ENCODE measurements around the gene TAP1.

Gene TAP1

DNA sequence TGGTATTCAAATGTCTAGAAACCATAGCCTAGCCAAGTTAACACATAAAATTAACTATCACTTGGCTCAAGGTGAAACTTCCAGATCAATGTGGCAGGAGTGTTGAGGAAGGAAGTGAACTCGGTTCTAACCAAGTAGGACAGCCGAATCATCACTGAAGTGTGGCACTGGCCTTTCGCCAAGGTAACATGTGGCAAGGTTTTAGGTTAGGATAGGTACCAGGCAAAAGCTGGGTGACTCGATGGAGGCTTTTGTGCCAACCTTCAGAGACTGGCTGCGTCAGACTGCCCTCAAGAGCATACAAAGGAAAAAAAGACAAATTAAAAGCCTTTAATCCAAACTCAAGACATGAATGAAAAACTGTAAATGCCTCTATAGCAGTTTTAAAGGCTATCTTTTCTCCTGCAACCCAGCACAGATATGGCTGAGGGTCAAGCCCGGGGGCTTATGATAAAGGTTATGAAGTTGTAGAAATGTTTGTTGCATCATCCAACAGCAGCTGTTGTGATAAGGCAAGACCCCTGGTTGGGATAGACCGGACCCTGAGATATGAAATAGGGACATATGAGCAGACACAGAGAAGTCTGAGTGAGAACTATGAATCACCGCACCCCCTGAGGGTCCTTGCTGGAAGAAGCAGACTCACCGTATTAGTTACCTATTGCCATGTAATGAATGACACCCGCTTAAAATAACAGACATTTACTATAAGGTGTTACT lies 12.4 kb upstream of the TAP1 start:
- Histone ChIP-seq H3K27me3 (peaks cover 77% of the 10 kb centered on the region), H3K9me3 (no peaks in the 10 kb centered on the region), H3K36me3 (no peaks in the 10 kb centered on the region), H3K4me1 (peaks cover 3% of the 10 kb centered on the region), H3K4me3 (ENCODE audit: low read depth, low read length) (no peak overlapping the region)
- DNase-seq, result no peak
- TF ChIP-seq, protein P1, sequence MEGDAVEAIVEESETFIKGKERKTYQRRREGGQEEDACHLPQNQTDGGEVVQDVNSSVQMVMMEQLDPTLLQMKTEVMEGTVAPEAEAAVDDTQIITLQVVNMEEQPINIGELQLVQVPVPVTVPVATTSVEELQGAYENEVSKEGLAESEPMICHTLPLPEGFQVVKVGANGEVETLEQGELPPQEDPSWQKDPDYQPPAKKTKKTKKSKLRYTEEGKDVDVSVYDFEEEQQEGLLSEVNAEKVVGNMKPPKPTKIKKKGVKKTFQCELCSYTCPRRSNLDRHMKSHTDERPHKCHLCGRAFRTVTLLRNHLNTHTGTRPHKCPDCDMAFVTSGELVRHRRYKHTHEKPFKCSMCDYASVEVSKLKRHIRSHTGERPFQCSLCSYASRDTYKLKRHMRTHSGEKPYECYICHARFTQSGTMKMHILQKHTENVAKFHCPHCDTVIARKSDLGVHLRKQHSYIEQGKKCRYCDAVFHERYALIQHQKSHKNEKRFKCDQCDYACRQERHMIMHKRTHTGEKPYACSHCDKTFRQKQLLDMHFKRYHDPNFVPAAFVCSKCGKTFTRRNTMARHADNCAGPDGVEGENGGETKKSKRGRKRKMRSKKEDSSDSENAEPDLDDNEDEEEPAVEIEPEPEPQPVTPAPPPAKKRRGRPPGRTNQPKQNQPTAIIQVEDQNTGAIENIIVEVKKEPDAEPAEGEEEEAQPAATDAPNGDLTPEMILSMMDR (IDR thresholded peaks at IDR 0.05; ENCODE audit: low read depth, low read length), result no peak

GRCh38 chr6:32862725-32863124 lies 9.2 kb upstream of the TAP1 start:
- Histone ChIP-seq H3K27me3 (peaks cover 94% of the 10 kb centered on the region), H3K4me1 (no peaks in the 10 kb centered on the region; the same call in 1 of the 2 replicates), H3K4me3 (ENCODE audit: low read depth, low read length) (no peak overlapping the region), H3K9me3 (no peaks in the 10 kb centered on the region), H3K36me3 (no peaks in the 10 kb centered on the region)
- DNase-seq, result no peak
- TF ChIP-seq, protein P1 (IDR thresholded peaks at IDR 0.05; ENCODE audit: low read depth, low read length), result no peak

GRCh38 chr6:32860674-32861073 lies 7.2 kb upstream of the TAP1 start:
- Histone ChIP-seq H3K36me3 (no peaks in the 10 kb centered on the region), H3K9me3 (no peaks in the 10 kb centered on the region), H3K27me3 (peaks cover 94% of the 10 kb centered on the region), H3K4me1 (no peaks in the 10 kb centered on the region; the same call in 1 of the 2 replicates), H3K4me3 (ENCODE audit: low read depth, low read length) (no peak overlapping the region)
- DNase-seq, result no peak
- TF ChIP-seq, protein P1 (IDR thresholded peaks at IDR 0.05; ENCODE audit: low read depth, low read length), result no peak

DNA sequence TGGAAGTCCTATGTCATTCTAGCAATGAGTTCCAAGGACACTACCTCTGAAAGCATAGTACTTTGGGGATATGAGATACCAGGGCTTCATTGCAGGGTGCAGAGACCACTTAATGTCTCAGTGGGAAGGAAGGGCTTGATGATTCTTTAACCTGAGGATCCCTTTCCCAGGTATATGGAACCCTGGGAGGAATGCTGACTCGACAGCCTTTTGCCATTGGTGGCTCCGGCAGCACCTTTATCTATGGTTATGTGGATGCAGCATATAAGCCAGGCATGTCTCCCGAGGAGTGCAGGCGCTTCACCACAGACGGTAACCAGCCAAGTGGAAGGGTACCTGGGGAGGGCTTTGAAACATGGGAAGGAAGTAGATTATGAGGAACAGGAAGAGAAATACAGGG lies 4.7 kb upstream of the TAP1 start:
- H3K36me3 ChIP-seq, result no peaks in the 10 kb centered on the region
- no peaks in the 10 kb centered on the region for H3K9me3 ChIP-seq

DNA sequence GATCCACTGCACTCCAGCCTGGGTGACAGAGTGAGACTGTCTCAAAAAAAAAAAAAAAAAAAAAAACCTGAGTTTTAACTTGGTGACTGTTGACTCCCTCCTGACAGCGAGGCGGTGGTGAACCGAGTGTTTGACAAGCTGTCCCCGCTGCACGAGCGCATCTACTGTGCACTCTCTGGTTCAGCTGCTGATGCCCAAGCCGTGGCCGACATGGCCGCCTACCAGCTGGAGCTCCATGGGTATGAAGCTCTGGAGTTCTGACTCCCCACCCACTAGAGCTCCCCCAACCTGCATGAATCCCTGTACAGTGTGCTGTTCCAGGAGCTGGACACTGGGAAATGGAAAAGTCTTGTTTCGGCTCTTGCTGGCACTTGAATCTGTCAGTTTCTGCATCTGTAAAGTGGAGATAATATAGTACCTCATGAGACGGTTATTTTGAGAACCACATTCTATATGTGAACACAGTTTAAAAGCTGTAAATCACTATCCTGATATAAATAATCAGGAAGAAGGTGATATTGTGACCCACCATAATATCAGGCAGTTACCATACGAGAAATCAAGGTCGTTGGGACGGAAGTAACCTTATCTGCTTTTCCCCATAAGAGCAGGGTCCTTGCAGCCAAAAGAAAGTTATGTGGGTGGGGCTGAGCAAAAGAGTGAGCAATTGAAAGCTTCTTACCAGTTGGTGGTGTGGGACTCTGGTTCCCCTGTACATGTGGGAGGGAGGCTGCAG lies 3.8 kb upstream of the TAP1 start:
- no peaks in the 10 kb centered on the region for H3K9me3 ChIP-seq
- H3K36me3 ChIP-seq, result no peaks in the 10 kb centered on the region
- TF ChIP-seq, protein P1 (IDR thresholded peaks at IDR 0.05; ENCODE audit: low read depth, low read length), result no peak
- no peak for DNase-seq
- no peak overlapping the region for H3K4me3 ChIP-seq (ENCODE audit: low read depth, low read length)
- H3K4me1 ChIP-seq, result no peaks in the 10 kb centered on the region; the same call in 1 of the 2 replicates
- peaks cover 99% of the 10 kb centered on the region for H3K27me3 ChIP-seq

More for the DNA sequence above, 4.7 kb upstream of the TAP1 start:
- peaks cover 94% of the 10 kb centered on the region for H3K27me3 ChIP-seq
- TF ChIP-seq, protein P1 (IDR thresholded peaks at IDR 0.05; ENCODE audit: low read depth, low read length), result no peak
- no peaks in the 10 kb centered on the region; the same call in 1 of the 2 replicates for H3K4me1 ChIP-seq
- no peak for DNase-seq
- no peak overlapping the region for H3K4me3 ChIP-seq (ENCODE audit: low read depth, low read length)
